Heart right ventricle (tissue), 16 donors: Measurements from ENCODE around the gene ZNF189. TPM values are rescaled to one million over a fixed set of nuclear protein-coding genes. Genes with fewer than 3 reads are reported as not detected.

Experiments
- ATAC-seq, 8 donors: fragments of 200-7000 bp; cut with Tn5 transposase; one replicate each; pipeline ENCODE4 v1.9.1; 2020; ENCODE audit warnings: mild to moderate bottlenecking in 8 of 8, moderate library complexity in 8 of 8, moderate number of reproducible peaks in 1 of 8
- DNase-seq, 2 donors: peaks; one replicate each; pipeline ENCODE4 v3.0.0-alpha.2; 2020
- H3K27ac ChIP-seq, 10 donors: fragments of 200-600 bp; sonication (generic) in 2 of 10; one replicate each; pipeline versions ENCODE4 v1.5.0 to v1.8.0; 2020 to 2022; ENCODE audit warnings: mild to moderate bottlenecking in 3 of 10
- H3K27me3 ChIP-seq, 7 donors: fragments of 200-600 bp; one replicate each; pipeline ENCODE4 v1.8.0; 2021 to 2022; ENCODE audit warnings: mild to moderate bottlenecking in 2 of 7
- H3K36me3 ChIP-seq, 9 donors: fragments of 200-600 bp; sonication (generic) in 1 of 9; one replicate each; pipeline versions ENCODE4 v1.5.0 to v1.8.0; 2020 to 2022; ENCODE audit warnings: mild to moderate bottlenecking in 2 of 9
- H3K4me1 ChIP-seq, 9 donors: fragments of 200-600 bp; sonication (generic) in 1 of 9; one replicate each; pipeline versions ENCODE4 v1.5.0 to v1.8.0; 2020 to 2022; ENCODE audit warnings: mild to moderate bottlenecking in 4 of 9
- H3K4me3 ChIP-seq, 10 donors: fragments of 200-600 bp; sonication (generic) in 2 of 10; one replicate each; pipeline versions ENCODE4 v1.5.0 to v1.8.0; 2020 to 2022; ENCODE audit warnings: mild to moderate bottlenecking in 7 of 10, moderate library complexity in 2 of 10
- H3K9me3 ChIP-seq, 11 donors: fragments of 200-600 bp in 10 of 11; sonication (generic) in 2 of 11; one replicate each; pipeline versions ENCODE4 v1.5.0 to v1.8.0; 2013 to 2022; ENCODE audit warnings: mild to moderate bottlenecking in 2 of 11, control low read depth in 1 of 11, moderate library complexity in 1 of 11
- WGBS, 2 donors: extraction: QIAGEN DNeasy Blood & Tissue Kit; methylation state at CpG; one replicate each; pipeline ENCODE4 v1.1.7; 2013; ENCODE audit warnings: inconsistent platforms in 1 of 2; 5-methylcytosine and 5-hydroxymethylcytosine counted together
- intact Hi-C, 10 donors: fragments of 100-400 bp; cut with DNase I; formaldehyde crosslinking; loops; one replicate each; pipeline versions ENCODE4 v1.11.1 to v1.14.2; 2022
- polyA plus RNA-seq, 2 donors: library from polyadenylated mRNA; stranded (reverse); fragments of 200-250 nt; gene quantifications; one replicate each; pipeline ENCODE4 v1.2.3, GENCODE V29; 2013
- total RNA-seq, 10 donors: library from RNA; stranded (reverse); fragmentation: NEBNext Ultra II Directional in 3 of 10; extraction: Animal tissue kit (Norgen Biotek cat#: 25700) in 3 of 10; gene quantifications; one replicate each; pipeline versions ENCODE4 v1.2.1 to v1.2.4, GENCODE V29; 2021 to 2023
- TF ChIP-seq, protein P1 (sequence below), 9 donors: fragments of 200-600 bp; sonication (generic) in 2 of 9; IDR thresholded peaks; one replicate each; pipeline versions ENCODE4 v1.5.0 to v1.8.0; 2021 to 2022; ENCODE audit warnings: antibody characterized with exemption in 9 of 9, mild to moderate bottlenecking in 5 of 9, moderate library complexity in 1 of 9
- donor health status: Arrhythmogenic right ventricular cardiomyopathy.
- donor health status: ischemic (EF 13 %, LVEDD 7.1; RV severe dilation, severe dysfunction).
- donor health status: healthy with polysubstance abuse.
- donor health status: DM: no; HTN: yes; CAD: no.
- donor health status: DM: no; HTN: no; CAD: no.
- donor health status: ischemic (EF 25% LVEDD 6.9; RV normal size, moderate dysfunction).
- donor health status: ischemic (EF 25% LVEDD 5.7; RV mildly dilated, moderate dysfunction).
- donor health status: healthy.
- donor health status: DM: yes; HTN: yes; CAD: no.
- donor health status: Ischemic cardiomyopathy.
- donor health status: ischemic (EF 35%, LVEDD 5.7; RV mildly dilated, moderate dysfunction).
- donor health status: nonischemic (EF 11% LVEDD 7.7; RV severe dilation, severe dysfunction).
- donor health status: DM: yes; HTN: yes; CAD: no.
- donor health status: PGD.
- donor health status: ischemic (EF 29% LVEDD 5.4; RV normal size, mild dysfunction).
- donor health status: nonischemic (EF 23%, LVEDD 6.1; RV moderate dilation, normal function).

ZNF189 gene
- total and polyA plus RNA-seq, 12 donors, result 10.9 to 28.0 (median 19.3) TPM

DNA sequence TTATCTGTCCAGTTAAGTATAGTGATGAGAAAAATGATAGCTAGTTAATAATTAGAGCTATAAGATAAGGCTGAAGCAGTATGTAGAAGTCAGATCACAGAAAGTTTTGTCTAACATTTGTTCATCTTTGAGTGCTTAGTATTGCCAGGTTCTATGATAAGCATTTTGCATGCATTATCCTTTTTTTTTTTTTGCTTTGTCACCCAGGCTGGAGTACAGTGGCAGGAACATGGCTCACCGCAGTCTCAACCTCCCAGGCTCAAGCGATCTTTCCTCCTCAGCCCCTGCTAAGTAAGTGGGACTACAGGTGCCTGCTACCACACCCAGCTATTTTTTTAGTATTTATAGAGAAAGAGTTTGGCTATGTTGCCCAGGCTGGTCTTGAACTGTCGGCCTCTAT lies 31.3 kb upstream of the ZNF189 start:
- TF ChIP-seq, protein P1, sequence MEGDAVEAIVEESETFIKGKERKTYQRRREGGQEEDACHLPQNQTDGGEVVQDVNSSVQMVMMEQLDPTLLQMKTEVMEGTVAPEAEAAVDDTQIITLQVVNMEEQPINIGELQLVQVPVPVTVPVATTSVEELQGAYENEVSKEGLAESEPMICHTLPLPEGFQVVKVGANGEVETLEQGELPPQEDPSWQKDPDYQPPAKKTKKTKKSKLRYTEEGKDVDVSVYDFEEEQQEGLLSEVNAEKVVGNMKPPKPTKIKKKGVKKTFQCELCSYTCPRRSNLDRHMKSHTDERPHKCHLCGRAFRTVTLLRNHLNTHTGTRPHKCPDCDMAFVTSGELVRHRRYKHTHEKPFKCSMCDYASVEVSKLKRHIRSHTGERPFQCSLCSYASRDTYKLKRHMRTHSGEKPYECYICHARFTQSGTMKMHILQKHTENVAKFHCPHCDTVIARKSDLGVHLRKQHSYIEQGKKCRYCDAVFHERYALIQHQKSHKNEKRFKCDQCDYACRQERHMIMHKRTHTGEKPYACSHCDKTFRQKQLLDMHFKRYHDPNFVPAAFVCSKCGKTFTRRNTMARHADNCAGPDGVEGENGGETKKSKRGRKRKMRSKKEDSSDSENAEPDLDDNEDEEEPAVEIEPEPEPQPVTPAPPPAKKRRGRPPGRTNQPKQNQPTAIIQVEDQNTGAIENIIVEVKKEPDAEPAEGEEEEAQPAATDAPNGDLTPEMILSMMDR (IDR thresholded peaks at IDR 0.05), result no peak
- DNase-seq (no peak), ATAC-seq (no peak)
- Histone ChIP-seq H3K27me3 (peaks cover 0 to 4% (median 0%) of the 10 kb centered on the region in 7 donors), H3K9me3 (peaks cover 0 to 5% (median 0%) of the 10 kb centered on the region in 11 donors), H3K36me3 (no peaks in the 10 kb centered on the region), H3K4me3 (no peak overlapping the region), H3K4me1 (no peaks in the 10 kb centered on the region), H3K27ac (no peak overlapping the region)
- WGBS, 2 donors, result 94 to 97% methylated on average over 3 of the region's 3 CpGs
- intact Hi-C loops, result no loop called here

DNA sequence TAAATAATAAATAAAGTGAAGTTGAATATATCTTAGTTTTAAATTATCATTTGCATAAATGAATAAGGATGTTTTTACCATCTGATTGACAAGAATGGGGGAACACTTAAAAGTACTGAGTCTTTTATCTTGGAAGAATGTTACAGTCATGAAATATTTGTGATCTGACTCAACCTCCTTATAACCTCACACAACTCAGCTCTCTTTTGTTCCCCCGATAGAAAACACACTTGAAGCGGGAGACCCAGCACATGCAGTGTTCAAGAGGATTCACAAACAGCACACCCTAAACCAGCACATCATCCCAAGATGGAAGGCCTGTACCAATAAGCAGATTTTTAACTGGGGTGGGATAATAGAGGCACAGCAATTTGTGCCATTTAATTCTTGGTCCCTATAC lies 29.4 kb upstream of the ZNF189 start:
- Histone ChIP-seq H3K36me3 (no peaks in the 10 kb centered on the region), H3K27me3 (peaks cover 0 to 4% (median 0%) of the 10 kb centered on the region in 7 donors), H3K4me3 (no peak overlapping the region), H3K27ac (no peak overlapping the region), H3K9me3 (peaks cover 0 to 5% (median 0%) of the 10 kb centered on the region in 11 donors), H3K4me1 (no peaks in the 10 kb centered on the region)
- intact Hi-C loops, result no loop called here
- TF ChIP-seq, protein P1 (IDR thresholded peaks at IDR 0.05), result no peak
- 60 to 71% methylated on average over 2 of the region's 2 CpGs for WGBS, 2 donors
- ATAC-seq, result no peak
- no peak for DNase-seq

DNA sequence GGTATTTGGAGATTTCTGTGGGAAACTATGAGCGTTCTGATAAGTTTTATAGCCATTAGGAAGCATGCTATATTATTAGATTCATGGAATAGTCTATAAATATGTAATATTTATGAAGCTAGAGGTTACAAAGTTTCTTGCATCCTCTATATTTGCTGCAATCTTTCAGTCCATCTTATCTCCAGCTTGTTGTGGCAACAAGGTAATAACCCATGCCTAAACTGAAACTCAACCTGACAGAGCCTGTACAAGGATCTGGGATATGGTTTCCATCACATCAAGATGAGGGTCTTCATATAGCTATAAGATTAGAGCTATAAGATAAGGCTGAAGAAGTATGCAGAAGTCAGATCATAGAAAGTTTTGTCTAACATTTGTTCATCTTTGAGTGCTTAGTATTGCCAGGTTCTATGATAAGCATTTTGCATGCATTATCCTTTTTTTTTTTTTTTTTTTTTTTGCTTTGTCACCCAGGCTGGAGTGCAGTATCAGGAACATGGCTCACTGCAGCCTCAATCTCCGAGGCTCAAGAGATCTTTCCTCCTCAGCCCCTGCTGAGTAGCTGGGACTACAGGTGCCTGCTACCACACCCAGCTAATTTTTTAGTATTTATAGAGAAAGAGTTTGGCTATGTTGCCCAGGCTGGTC lies 28.6 kb upstream of the ZNF189 start:
- Histone ChIP-seq H3K36me3 (no peaks in the 10 kb centered on the region), H3K9me3 (peaks cover 0 to 5% (median 0%) of the 10 kb centered on the region in 11 donors), H3K4me1 (no peaks in the 10 kb centered on the region), H3K27ac (no peak overlapping the region), H3K4me3 (no peak overlapping the region), H3K27me3 (peaks cover 0 to 4% (median 0%) of the 10 kb centered on the region in 7 donors)
- intact Hi-C loops, result no loop called here
- ATAC-seq, result no peak
- TF ChIP-seq, protein P1 (IDR thresholded peaks at IDR 0.05), result no peak
- WGBS, 2 donors, result 75 to 76% methylated on average over 2 of the region's 2 CpGs
- DNase-seq, result no peak

DNA sequence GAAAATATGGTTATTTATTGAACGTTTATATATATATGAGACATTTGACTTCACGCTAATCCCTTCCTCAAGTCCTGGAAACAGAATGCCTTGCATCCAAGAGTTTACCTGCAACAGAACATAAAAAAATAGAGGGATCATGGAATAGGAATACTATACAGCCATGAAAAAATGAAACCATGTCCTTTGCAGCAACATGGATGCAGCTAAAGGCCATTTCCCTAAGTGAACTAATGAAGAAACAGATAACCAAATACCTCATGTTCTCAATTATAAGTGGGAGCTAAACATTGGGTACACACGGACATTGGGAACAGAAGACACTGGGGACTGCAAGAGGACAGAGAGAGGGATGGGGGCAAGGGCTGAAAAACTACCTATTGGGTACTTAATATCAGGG lies 26.8 kb upstream of the ZNF189 start:
- TF ChIP-seq, protein P1 (IDR thresholded peaks at IDR 0.05), result no peak
- intact Hi-C loops, result no loop called here
- peaks cover 0 to 5% (median 0%) of the 10 kb centered on the region in 11 donors for H3K9me3 ChIP-seq
- H3K27me3 ChIP-seq, result no peaks in the 10 kb centered on the region
- ATAC-seq, result no peak
- no peaks in the 10 kb centered on the region for H3K36me3 ChIP-seq
- WGBS, 2 donors, result 96 to 98% methylated on average over 3 of the region's 3 CpGs
- no peak overlapping the region for H3K27ac ChIP-seq
- H3K4me1 ChIP-seq, result no peaks in the 10 kb centered on the region
- H3K4me3 ChIP-seq, result no peak overlapping the region
- no peak for DNase-seq
